Right atrium auricular region (tissue), 2 donors: ENCODE measurements around the gene TRIM22. TPM values are rescaled to one million over a fixed set of nuclear protein-coding genes. Genes with fewer than 3 reads are reported as not detected.

ENCODE experiments used
- DNase-seq: peaks from one replicate; pipeline ENCODE4 v3.0.0-alpha.2; 2019; ENCODE audit warnings: low spot score
- H3K27ac ChIP-seq, 2 donors: fragments of 200-600 bp; sonication (generic); 1 replicate in 1 of 2; 2 replicates in 1 of 2; pipeline ENCODE4 v1.5.1; 2016 to 2019
- H3K27me3 ChIP-seq, 2 donors: fragments of 200-600 bp; sonication (generic); one replicate each; pipeline versions ENCODE4 v1.5.1 to v1.6.0; 2017 to 2019
- H3K36me3 ChIP-seq: fragments of 200-600 bp; sonication (generic); one replicate; pipeline ENCODE4 v1.5.1; 2016
- H3K4me1 ChIP-seq, 2 donors: fragments of 200-600 bp; sonication (generic); one replicate each; pipeline versions ENCODE4 v1.5.1 to v1.6.0; 2017 to 2019
- H3K4me3 ChIP-seq, 2 donors: fragments of 200-600 bp; sonication (generic); 1 replicate in 1 of 2; 2 replicates in 1 of 2; pipeline ENCODE4 v1.5.1; 2017 to 2019; ENCODE audit warnings: mild to moderate bottlenecking in 1 of 2, moderate library complexity in 1 of 2
- H3K9me3 ChIP-seq, 2 donors: fragments of 200-600 bp; sonication (generic); one replicate each; pipeline ENCODE4 v1.5.1; 2019
- CTCF ChIP-seq, 2 donors: fragments of 200-600 bp; sonication (generic); IDR thresholded peaks; one replicate each; pipeline ENCODE4 v1.5.1; 2019; ENCODE audit warnings: antibody characterized with exemption in 2 of 2
- total RNA-seq, 2 donors: library from RNA; depleted of rRNA; stranded (reverse); fragments of >200 nt; gene quantifications; one replicate each; pipeline ENCODE4 v1.1.0, GENCODE V29; 2016

Gene TRIM22
- total RNA-seq, 2 donors from 2014 or later, result 7.6 to 12.8 TPM

DNA sequence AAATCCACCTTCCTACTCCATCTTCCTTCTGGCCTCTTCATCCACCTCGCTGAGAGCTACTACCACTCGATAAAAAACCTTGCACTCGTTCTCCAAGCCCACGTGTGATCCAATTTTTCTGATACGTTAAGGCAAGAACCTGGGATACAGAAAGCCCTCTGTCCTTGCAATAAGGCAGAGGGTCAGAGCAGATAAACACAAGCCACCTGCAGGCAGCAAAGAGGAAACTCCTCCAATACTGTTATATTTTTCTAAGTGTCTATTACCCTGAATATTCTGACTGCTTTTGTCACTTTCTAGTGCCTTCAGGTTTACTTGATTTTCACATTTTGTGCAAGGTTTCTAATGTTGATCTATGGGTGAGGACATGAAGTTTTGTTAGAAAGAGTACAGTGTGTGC lies 31.3 kb upstream of the TRIM22 start:
- Histone ChIP-seq H3K4me3 (no peak overlapping the region), H3K27ac (no peak overlapping the region), H3K27me3 (no peaks in the 10 kb centered on the region), H3K9me3 (no peaks in the 10 kb centered on the region), H3K36me3 (no peaks in the 10 kb centered on the region), H3K4me1 (no peaks in the 10 kb centered on the region)
- no peak for TF ChIP-seq CTCF (IDR thresholded peaks at IDR 0.05)
- DNase-seq, result no peak

DNA sequence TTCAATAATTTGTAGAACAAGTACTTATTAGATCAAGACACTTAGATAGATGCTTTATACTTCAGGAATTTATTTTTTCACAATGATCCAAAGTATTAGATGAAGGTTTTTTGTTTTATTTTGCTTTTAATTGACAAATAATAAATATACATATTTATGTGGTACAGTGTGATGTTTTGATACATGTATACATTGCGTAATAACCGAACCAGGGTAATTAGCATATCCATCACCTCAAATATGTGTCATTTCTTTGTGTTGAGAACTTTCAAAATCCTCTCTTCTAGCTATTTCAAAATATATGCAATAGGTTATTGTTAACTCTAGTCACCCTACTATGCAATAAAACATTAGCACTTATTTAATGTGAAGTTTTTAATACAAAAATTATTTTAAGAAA lies 26.1 kb upstream of the TRIM22 start:
- H3K9me3 ChIP-seq, result no peaks in the 10 kb centered on the region
- DNase-seq, result no peak
- H3K36me3 ChIP-seq, result no peaks in the 10 kb centered on the region
- H3K4me3 ChIP-seq, result no peak overlapping the region
- no peaks in the 10 kb centered on the region for H3K4me1 ChIP-seq
- H3K27me3 ChIP-seq, result no peaks in the 10 kb centered on the region
- no peak overlapping the region for H3K27ac ChIP-seq
- TF ChIP-seq CTCF (IDR thresholded peaks at IDR 0.05), result no peak

GRCh38 chr11:5665051-5665570 lies 24.5 kb upstream of the TRIM22 start:
- H3K36me3 ChIP-seq, result peaks cover 4% of the 10 kb centered on the region
- TF ChIP-seq CTCF (IDR thresholded peaks at IDR 0.05), result no peak
- no peaks in the 10 kb centered on the region for H3K4me1 ChIP-seq
- H3K9me3 ChIP-seq, result no peaks in the 10 kb centered on the region
- no peaks in the 10 kb centered on the region for H3K27me3 ChIP-seq
- no peak overlapping the region for H3K27ac ChIP-seq
- no peak overlapping the region for H3K4me3 ChIP-seq
- DNase-seq, result no peak

DNA sequence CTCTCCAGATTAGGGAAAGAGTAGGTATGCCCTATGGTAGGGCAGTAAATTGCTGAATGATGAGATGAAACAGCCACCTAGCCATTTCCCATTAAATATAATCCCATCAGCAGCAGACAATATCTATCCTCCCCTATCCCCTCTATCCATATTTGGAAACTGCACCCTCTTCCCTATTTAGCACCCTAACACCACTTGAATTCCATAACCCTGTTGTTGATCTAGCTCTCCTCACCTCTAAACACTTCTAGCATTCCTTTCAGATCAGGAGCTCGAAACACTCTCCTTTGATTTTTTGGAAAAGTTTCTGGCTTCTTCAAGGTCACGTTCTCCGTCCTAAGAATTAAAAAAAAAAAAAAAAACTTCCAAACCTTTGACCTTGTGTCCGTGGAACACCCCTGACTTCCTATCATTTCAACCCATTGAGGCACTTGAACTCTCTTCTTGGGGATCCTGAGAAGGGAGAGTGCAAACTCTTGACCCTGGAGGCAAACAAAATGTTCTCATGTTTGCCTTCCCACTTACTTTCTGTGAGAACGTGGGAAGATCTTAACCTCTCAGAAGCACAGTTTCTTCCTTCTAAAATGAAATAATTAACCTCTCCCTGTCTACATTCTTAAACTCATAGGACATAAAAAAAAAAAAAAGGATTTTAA lies 23.7 kb upstream of the TRIM22 start:
- H3K4me1 ChIP-seq, result no peaks in the 10 kb centered on the region
- H3K36me3 ChIP-seq, result peaks cover 4% of the 10 kb centered on the region
- H3K27me3 ChIP-seq, result no peaks in the 10 kb centered on the region
- no peak for TF ChIP-seq CTCF (IDR thresholded peaks at IDR 0.05)
- no peaks in the 10 kb centered on the region for H3K9me3 ChIP-seq
- no peak overlapping the region for H3K27ac ChIP-seq
- H3K4me3 ChIP-seq, result no peak overlapping the region
- no peak for DNase-seq

DNA sequence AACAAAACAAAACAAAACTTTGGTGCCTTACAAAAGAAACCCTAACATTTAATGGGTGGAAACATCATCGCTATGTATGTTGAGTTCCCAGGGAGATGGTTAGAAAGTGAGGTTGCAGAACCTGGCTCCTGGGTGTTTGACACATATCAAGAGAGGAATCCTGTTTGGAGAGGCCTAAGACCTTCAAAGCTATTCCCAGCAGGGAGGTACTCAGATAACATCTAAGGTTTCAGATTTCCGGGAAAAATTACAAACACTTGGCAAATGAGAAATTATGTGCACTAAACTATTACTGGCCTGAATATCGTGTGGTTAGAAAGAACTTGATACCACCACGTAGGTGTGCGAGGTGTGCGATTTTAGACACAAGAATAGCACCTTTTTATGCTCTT lies 23.2 kb upstream of the TRIM22 start:
- no peaks in the 10 kb centered on the region for H3K9me3 ChIP-seq
- H3K27ac ChIP-seq, result no peak overlapping the region
- no peaks in the 10 kb centered on the region for H3K4me1 ChIP-seq
- TF ChIP-seq CTCF (IDR thresholded peaks at IDR 0.05), result no peak
- H3K27me3 ChIP-seq, result no peaks in the 10 kb centered on the region
- H3K4me3 ChIP-seq, result no peak overlapping the region
- H3K36me3 ChIP-seq, result peaks cover 4% of the 10 kb centered on the region
- DNase-seq, result no peak

- H3K27ac ChIP-seq, result no peak overlapping the region
- no peaks in the 10 kb centered on the region for H3K4me1 ChIP-seq
- H3K9me3 ChIP-seq, result no peaks in the 10 kb centered on the region
- no peak overlapping the region for H3K4me3 ChIP-seq
- no peaks in the 10 kb centered on the region for H3K27me3 ChIP-seq
- no peak for TF ChIP-seq CTCF (IDR thresholded peaks at IDR 0.05)
- peaks cover 4% of the 10 kb centered on the region for H3K36me3 ChIP-seq
- DNase-seq, result no peak
Measured at GRCh38 chr11:5671831-5672230, 17.8 kb upstream of the TRIM22 start.
